DND-41 (cell line): ENCODE measurements around the gene COL13A1.

Experiments
- CTCF ChIP-seq: IDR thresholded peaks from 2 replicates; pipeline ENCODE4 v1.5.1; 2012; ENCODE audit warnings: borderline replicate concordance, low read length, moderate library complexity, mild to moderate bottlenecking; ENCODE audit not compliant: poor library complexity, severe bottlenecking; ENCODE audit errors: extremely low read depth
- EZH2 ChIP-seq: IDR thresholded peaks from 3 replicates; pipeline ENCODE4 v1.6.1; 2012; ENCODE audit warnings: borderline replicate concordance, low read depth, mild to moderate bottlenecking, moderate library complexity, low read length, inconsistent platforms; ENCODE audit not compliant: severe bottlenecking

GRCh38 chr10:69944761-69945160 lies 143.1 kb downstream of the COL13A1 start:
- TF ChIP-seq CTCF (no peak), EZH2 (no peak)
